Fibroblast of villous mesenchyme (primary cell): ENCODE data around the gene STYXL1. TPM values are rescaled to one million over a fixed set of nuclear protein-coding genes. Genes with fewer than 3 reads are reported as not detected.

ENCODE experiments used
- DNase-seq: peaks from one replicate; pipeline ENCODE4 v3.0.0-alpha.2; 2010; ENCODE audit warnings: low read depth
- H3K4me3 ChIP-seq: 2 replicates; pipeline ENCODE4 v1.5.1; 2011; ENCODE audit warnings: low read depth, mild to moderate bottlenecking, low read length
- CTCF ChIP-seq: IDR thresholded peaks from 2 replicates; pipeline ENCODE4 v1.5.1; 2012; ENCODE audit warnings: low read depth, mild to moderate bottlenecking, low read length; ENCODE audit not compliant: insufficient read depth
- total RNA-seq: library from RNA; depleted of rRNA; stranded (reverse); fragments of >200 nt; gene quantifications from 2 replicates; pipeline ENCODE4 v1.2.3, GENCODE V29; 2012

STYXL1 gene
- total RNA-seq, 1 donor = 35.4 TPM

DNA sequence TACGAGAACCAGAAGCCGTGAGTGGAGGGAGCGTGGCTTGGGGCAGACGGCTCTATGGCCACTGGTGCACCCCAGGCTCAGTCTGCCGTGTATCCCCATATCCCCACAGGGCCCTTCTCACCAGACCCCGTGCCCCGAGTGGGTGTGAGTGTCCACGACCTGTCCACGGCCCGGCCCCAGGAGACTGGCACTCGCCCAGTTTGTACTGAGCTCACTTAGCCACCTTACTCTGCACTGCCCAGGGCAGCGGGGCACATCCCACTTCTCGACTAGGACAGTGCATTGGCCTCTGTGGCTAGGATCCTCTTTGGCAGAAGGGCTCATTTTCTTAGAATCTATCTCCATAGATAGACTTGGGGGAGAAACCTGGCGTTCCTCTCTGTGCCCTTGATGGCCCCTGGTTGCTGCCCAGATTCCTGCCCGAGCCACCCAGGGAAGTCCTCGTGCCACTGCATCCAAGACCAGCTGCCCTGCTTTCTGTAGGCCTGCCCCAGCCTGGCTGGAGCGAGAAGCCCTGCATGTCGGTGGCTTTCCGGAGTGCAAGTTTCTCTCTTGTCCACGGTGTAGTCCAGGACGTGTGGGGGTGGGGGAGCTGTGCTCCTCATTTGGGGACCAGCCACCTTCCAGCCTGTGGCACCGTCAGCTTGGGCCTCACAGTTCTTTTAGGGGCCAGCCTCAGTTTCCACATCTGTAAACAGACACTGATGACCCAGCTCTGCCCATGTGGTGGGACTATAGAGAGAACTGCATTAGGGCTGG is 65.3 kb downstream of the STYXL1 start:
- no peak for TF ChIP-seq CTCF
- DNase-seq = no peak
- H3K4me3 ChIP-seq = no peak overlapping the region

- TF ChIP-seq CTCF = no peak
- DNase-seq = no peak
- no peak overlapping the region for H3K4me3 ChIP-seq
These were observed 66.1 kb downstream of the STYXL1 start for GRCh38 chr7:75981453-75982305.

GRCh38 chr7:75981203-75981452 is 66.7 kb downstream of the STYXL1 start:
- no peak for TF ChIP-seq CTCF
- H3K4me3 ChIP-seq = no peak overlapping the region
- no peak for DNase-seq

DNA sequence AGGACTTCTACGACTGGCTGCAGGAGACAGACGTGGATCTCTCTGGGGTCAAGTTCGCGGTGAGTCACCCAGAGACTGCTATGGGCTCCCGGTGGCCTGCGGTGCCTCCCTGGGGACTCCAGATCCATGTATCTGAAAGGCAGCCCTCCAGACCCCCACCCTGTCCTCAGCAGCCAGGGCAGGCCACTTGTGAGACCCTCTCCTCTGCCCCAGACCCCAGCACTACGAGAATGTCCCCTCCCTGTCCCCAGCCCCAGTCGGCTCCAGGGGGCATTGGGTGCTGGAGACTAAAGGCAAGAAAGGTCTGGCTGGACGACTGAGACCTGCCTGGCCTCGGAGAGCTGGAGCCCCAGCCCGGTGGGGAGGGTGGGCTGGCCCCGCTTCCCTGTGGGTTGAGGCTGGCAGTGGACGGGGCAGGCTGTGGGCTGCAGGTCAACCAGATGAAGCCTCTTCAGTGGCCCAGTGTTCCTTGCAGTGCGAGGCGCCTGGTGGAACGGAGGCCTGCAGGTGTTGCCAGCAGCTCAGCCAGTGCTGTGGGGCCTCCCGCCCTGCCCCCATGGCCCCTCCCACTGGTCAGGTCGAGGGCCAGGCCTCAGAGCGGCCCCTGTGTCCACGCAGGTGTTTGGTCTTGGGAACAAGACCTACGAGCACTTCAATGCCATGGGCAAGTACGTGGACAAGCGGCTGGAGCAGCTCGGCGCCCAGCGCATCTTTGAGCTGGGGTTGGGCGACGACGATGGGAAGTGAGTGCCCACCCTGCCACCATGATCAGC is 67.2 kb downstream of the STYXL1 start:
- no peak overlapping the region for H3K4me3 ChIP-seq
- DNase-seq = no peak
- no peak for TF ChIP-seq CTCF

DNA sequence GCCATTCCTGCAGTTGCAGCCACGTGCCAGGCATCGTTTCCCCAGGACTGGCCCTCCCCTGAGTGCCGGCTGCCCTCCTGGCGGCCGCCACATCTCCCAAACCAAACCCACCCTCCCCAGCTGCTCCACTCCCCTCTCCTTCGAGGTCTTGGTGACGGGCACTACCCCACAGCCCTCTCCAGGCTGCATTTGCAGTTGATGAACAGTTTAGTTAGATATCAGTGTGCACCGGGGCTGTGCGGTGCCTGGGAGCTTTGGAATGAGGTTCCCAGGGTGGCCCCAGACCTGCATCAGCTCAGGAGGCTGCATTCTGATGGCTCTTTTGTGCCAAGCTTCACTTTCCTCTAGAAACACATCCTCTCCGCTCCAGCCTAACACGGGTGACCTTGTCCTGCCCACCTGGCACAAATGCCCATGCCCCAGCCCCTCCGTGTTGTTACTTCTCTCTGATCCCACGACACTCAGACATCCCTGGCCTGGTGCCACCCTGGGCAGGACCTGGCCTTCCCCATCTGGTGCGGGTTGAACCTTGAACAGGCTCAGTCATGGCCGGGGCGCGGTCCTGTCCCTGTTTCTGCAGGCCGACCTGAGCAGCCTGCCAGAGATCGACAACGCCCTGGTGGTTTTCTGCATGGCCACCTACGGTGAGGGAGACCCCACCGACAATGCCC is 67.9 kb downstream of the STYXL1 start:
- no peak for DNase-seq

More for the DNA sequence above, 67.9 kb downstream of the STYXL1 start:
- H3K4me3 ChIP-seq = no peak overlapping the region
- no peak for TF ChIP-seq CTCF
